ENCODE results near the gene C5orf58. TPM values are rescaled to one million over a fixed set of nuclear protein-coding genes. Genes with fewer than 3 reads are reported as not detected.

Gene C5orf58
- total RNA-seq, 2 donors from 2014 or later, result not detected

GRCh38 chr5:170293273-170293672 lies 60.5 kb downstream of the C5orf58 start:
- H3K36me3 ChIP-seq (replicated peaks in 1 of 2; ENCODE audit: insufficient read depth in 1 of 2, low read depth in 2 of 2), result no peaks in the 10 kb centered on the region
- H3K9me3 ChIP-seq, result peaks cover 0 to 10% (median 0%) of the 10 kb centered on the region in 3 donors
- ATAC-seq (no peak), DNase-seq (peak in 1 of 4 donors; percentile 68)
- no peaks in the 10 kb centered on the region for H3K27me3 ChIP-seq
- no peak overlapping the region for H3K27ac ChIP-seq
- TF ChIP-seq POLR2A (IDR thresholded peaks at IDR 0.05) (peak in 1 of 3 donors; percentile 6), CTCF (IDR thresholded peaks at IDR 0.05) (no peak)
- no peak overlapping the region for H3K4me3 ChIP-seq
- intact Hi-C loops (cut with DNase I), result no loop called here
- WGBS, 2 donors, result 35 to 59% methylated on average over 6 of the region's 6 CpGs
- no peaks in the 10 kb centered on the region for H3K4me1 ChIP-seq

GRCh38 chr5:170294057-170294456 lies 61.3 kb downstream of the C5orf58 start:
- H3K9me3 ChIP-seq, result peaks cover 0 to 10% (median 0%) of the 10 kb centered on the region in 3 donors
- TF ChIP-seq CTCF (IDR thresholded peaks at IDR 0.05) (no peak), POLR2A (IDR thresholded peaks at IDR 0.05) (no peak)
- no peak for DNase-seq
- ATAC-seq, result no peak
- H3K4me3 ChIP-seq, result no peak overlapping the region
- H3K4me1 ChIP-seq, result no peaks in the 10 kb centered on the region
- no peaks in the 10 kb centered on the region for H3K36me3 ChIP-seq (replicated peaks in 1 of 2; ENCODE audit: insufficient read depth in 1 of 2, low read depth in 2 of 2)
- intact Hi-C loops (cut with DNase I), result no loop called here
- H3K27me3 ChIP-seq, result no peaks in the 10 kb centered on the region
- H3K27ac ChIP-seq, result no peak overlapping the region
- WGBS, 2 donors, result 51 to 60% methylated on average over 3 of the region's 3 CpGs

- ATAC-seq (no peak), DNase-seq (no peak)
- Histone ChIP-seq H3K27ac (no peak overlapping the region), H3K27me3 (no peaks in the 10 kb centered on the region), H3K4me3 (no peak overlapping the region), H3K36me3 (replicated peaks in 1 of 2; ENCODE audit: insufficient read depth in 1 of 2, low read depth in 2 of 2) (no peaks in the 10 kb centered on the region), H3K4me1 (no peaks in the 10 kb centered on the region), H3K9me3 (peaks cover 0 to 10% (median 0%) of the 10 kb centered on the region in 3 donors)
- intact Hi-C loops (cut with DNase I), result no loop called here
- TF ChIP-seq CTCF (IDR thresholded peaks at IDR 0.05) (no peak), POLR2A (IDR thresholded peaks at IDR 0.05) (no peak)
These were observed 61.8 kb downstream of the C5orf58 start for GRCh38 chr5:170294556-170294955.

Other genes starting within 250 kb of the C5orf58 start
- not detected for gene FOXI1, start 127.1 kb upstream of the C5orf58 start, total RNA-seq
- gene LCP2, start 64.8 kb downstream of the C5orf58 start, total RNA-seq, result 1 to 10 TPM; 1.6 to 2.6 TPM
- gene KCNMB1, start 156.4 kb downstream of the C5orf58 start, total RNA-seq, result under 1 TPM in 1 of 2 donors, not detected in 1; 0.99 TPM